Neural progenitor cell (in vitro differentiated cells): ENCODE results near the gene CALHM2. TPM values are rescaled to one million over a fixed set of nuclear protein-coding genes. Genes with fewer than 3 reads are reported as not detected.

Experiments
- DNase-seq: peaks from one replicate; pipeline ENCODE4 v3.0.0-alpha.2; 2016; ENCODE audit warnings: low spot score
- H2AFZ ChIP-seq: fragments of 200-600 bp; sonication (generic); replicated peaks from 2 replicates; pipeline ENCODE4 v1.6.1; 2016; ENCODE audit warnings: antibody characterized with exemption
- H3F3A ChIP-seq: fragments of 200-600 bp; sonication (generic); 2 replicates; pipeline ENCODE4 v1.6.1; 2016; ENCODE audit warnings: antibody characterized with exemption, low read depth
- H3K27ac ChIP-seq: fragments of 200-600 bp; sonication (generic); 2 replicates; pipeline ENCODE4 v1.5.1; 2016; ENCODE audit warnings: mild to moderate bottlenecking
- H3K27me3 ChIP-seq: fragments of 200-600 bp; sonication (generic); 2 replicates; pipeline ENCODE4 v1.6.1; 2016; ENCODE audit warnings: mild to moderate bottlenecking, moderate library complexity
- H3K36me3 ChIP-seq: fragments of 200-600 bp; sonication (generic); 2 replicates; pipeline ENCODE4 v1.5.1; 2016
- H3K4me1 ChIP-seq: fragments of 200-600 bp; sonication (generic); 2 replicates; pipeline ENCODE4 v1.6.1; 2016; ENCODE audit warnings: mixed run types
- H3K4me2 ChIP-seq: fragments of 200-600 bp; sonication (generic); 2 replicates; pipeline ENCODE4 v1.6.1; 2016
- H3K4me3 ChIP-seq: fragments of 200-600 bp; sonication (generic); 2 replicates; pipeline ENCODE4 v1.5.1; 2016
- H3K79me2 ChIP-seq: fragments of 200-600 bp; sonication (generic); 2 replicates; pipeline ENCODE4 v1.6.1; 2016; ENCODE audit warnings: low read depth
- H3K9ac ChIP-seq: fragments of 200-600 bp; sonication (generic); 2 replicates; pipeline ENCODE4 v1.6.1; 2016
- H3K9me3 ChIP-seq: fragments of 200-600 bp; sonication (generic); 2 replicates; pipeline ENCODE4 v1.5.1; 2016; ENCODE audit warnings: low read depth
- H4K20me1 ChIP-seq: fragments of 200-600 bp; sonication (generic); 2 replicates; pipeline ENCODE4 v1.6.1; 2016; ENCODE audit warnings: low read depth
- H3K27ac Mint-ChIP-seq: 3 replicates; pipeline ENCODE4 v1.8.0; 2021; ENCODE audit warnings: mixed read lengths
- H3K27me3 Mint-ChIP-seq: 2 replicates; pipeline ENCODE4 v1.8.0; 2022; ENCODE audit warnings: low read depth, mild to moderate bottlenecking, inconsistent platforms, moderate library complexity, mixed read lengths; ENCODE audit not compliant: insufficient read depth
- H3K36me3 Mint-ChIP-seq: 3 replicates; pipeline ENCODE4 v1.8.0; 2021; ENCODE audit warnings: mixed read lengths
- H3K4me1 Mint-ChIP-seq: 3 replicates; pipeline ENCODE4 v1.8.0; 2021; ENCODE audit warnings: mixed read lengths
- H3K4me3 Mint-ChIP-seq: 3 replicates; pipeline ENCODE4 v1.8.0; 2021; ENCODE audit warnings: mild to moderate bottlenecking, moderate library complexity, mixed read lengths
- H3K9me3 Mint-ChIP-seq: 3 replicates; pipeline ENCODE4 v1.8.0; 2020; ENCODE audit warnings: mixed read lengths
- EZH2 ChIP-seq: fragments of 200-600 bp; sonication (generic); IDR thresholded peaks from 2 replicates; pipeline ENCODE4 v1.6.1; 2017; ENCODE audit warnings: antibody characterized with exemption, mild to moderate bottlenecking, moderate library complexity
- EZH2phosphoT487 ChIP-seq: fragments of 200-600 bp; sonication (generic); IDR thresholded peaks from 2 replicates; pipeline ENCODE4 v1.6.1; 2017; ENCODE audit warnings: antibody characterized with exemption
- total RNA-seq: library from RNA; depleted of rRNA; stranded (reverse); fragments of >200 nt; gene quantifications from 2 replicates; pipeline ENCODE4 v1.2.3, GENCODE V29; 2015; ENCODE audit warnings: low replicate concordance
- TF ChIP-seq, protein P1 (sequence below): fragments of 200-600 bp; sonication (generic); IDR thresholded peaks from 2 replicates; pipeline ENCODE4 v1.5.1; 2017; ENCODE audit warnings: antibody characterized with exemption, mild to moderate bottlenecking

The CALHM2 gene
- total RNA-seq, 1 donor from 2014 or later, result not detected

DNA sequence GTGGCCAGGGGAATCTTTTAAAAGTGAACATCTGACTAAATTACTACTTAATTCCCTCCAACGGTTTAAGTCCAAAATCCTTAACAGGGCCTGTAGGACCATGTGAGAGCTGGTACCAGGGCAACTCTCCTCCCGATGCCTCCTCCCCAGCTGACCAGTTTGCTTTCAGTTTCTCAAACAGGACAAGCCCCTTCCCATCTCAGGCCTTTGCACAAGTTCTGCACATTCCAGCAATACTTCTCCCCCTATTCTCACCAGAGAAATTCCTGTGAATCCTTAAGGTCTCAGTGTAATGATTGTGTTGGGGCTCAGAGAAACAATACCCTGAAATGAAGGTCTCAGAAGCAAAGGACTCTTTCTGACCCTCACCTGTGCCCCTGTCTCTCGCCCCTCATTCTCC lies 14.6 kb upstream of the CALHM2 start:
- H3K4me1 Mint-ChIP-seq, result peaks cover 7% of the 10 kb centered on the region

DNA sequence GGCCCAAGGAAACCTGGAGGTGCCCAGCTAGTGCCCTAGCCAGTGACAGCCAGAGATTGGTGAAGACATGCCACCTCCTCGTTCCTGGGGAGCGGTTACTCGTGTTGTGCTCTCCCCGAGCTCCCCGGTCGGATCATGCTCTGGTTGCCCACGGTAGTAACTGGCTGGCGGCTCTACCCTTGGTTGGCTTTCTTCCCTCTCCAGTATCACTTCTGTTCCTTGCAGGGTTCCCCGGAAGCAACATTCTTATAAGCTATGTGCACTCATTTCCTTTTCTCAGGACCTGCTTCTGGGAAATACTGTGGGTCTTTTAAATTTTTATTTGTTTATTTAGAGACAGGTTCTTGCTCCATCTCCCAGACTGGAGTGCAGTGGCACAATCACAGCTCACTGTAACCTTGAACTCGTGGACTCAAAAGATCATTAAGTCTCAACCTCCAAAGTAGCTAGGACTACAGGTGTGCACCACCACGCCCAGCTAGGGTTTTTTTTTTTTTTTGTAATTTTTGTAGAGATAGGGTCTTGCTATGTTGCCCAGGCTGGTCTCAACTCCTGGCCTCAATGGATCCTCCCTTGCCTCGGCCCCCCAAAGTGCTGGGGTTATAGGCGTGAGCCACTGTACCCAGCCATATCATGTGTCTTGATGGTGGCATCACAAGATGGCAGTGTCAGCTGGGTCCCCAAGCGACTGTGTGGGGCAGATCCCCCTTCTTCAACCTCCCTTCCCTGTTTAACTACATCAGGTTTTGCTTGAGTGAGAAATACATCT lies 13.4 kb upstream of the CALHM2 start:
- no peak overlapping the region for H3K4me3 ChIP-seq
- no peak overlapping the region for H2AFZ ChIP-seq
- no peak overlapping the region for H3K27ac ChIP-seq
- no peak overlapping the region for H3K4me2 ChIP-seq
- no peaks in the 10 kb centered on the region for H3K4me1 ChIP-seq
- H3K9me3 ChIP-seq, result no peaks in the 10 kb centered on the region
- H3K79me2 ChIP-seq, result no peaks in the 10 kb centered on the region
- H3K36me3 Mint-ChIP-seq, result no peaks in the 10 kb centered on the region
- peaks cover 6% of the 10 kb centered on the region for H3K27me3 Mint-ChIP-seq
- H3K4me3 Mint-ChIP-seq, result no peak overlapping the region
- no peak overlapping the region for H3K27ac Mint-ChIP-seq
- TF ChIP-seq, protein P1, sequence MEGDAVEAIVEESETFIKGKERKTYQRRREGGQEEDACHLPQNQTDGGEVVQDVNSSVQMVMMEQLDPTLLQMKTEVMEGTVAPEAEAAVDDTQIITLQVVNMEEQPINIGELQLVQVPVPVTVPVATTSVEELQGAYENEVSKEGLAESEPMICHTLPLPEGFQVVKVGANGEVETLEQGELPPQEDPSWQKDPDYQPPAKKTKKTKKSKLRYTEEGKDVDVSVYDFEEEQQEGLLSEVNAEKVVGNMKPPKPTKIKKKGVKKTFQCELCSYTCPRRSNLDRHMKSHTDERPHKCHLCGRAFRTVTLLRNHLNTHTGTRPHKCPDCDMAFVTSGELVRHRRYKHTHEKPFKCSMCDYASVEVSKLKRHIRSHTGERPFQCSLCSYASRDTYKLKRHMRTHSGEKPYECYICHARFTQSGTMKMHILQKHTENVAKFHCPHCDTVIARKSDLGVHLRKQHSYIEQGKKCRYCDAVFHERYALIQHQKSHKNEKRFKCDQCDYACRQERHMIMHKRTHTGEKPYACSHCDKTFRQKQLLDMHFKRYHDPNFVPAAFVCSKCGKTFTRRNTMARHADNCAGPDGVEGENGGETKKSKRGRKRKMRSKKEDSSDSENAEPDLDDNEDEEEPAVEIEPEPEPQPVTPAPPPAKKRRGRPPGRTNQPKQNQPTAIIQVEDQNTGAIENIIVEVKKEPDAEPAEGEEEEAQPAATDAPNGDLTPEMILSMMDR, result no peak
- no peak for TF ChIP-seq EZH2phosphoT487
- TF ChIP-seq EZH2, result no peak
- no peaks in the 10 kb centered on the region for H3K9me3 Mint-ChIP-seq
- peaks cover 3% of the 10 kb centered on the region for H3K4me1 Mint-ChIP-seq
- no peaks in the 10 kb centered on the region for H3F3A ChIP-seq
- H3K27me3 ChIP-seq, result no peaks in the 10 kb centered on the region
- no peaks in the 10 kb centered on the region for H3K36me3 ChIP-seq
- H4K20me1 ChIP-seq, result no peaks in the 10 kb centered on the region
- H3K9ac ChIP-seq, result no peak overlapping the region
- no peak for DNase-seq

More for the DNA sequence above, 14.6 kb upstream of the CALHM2 start:
- peaks cover 6% of the 10 kb centered on the region for H3K27me3 Mint-ChIP-seq
- Histone ChIP-seq H2AFZ (no peak overlapping the region), H3K27ac (no peak overlapping the region), H3K9me3 (no peaks in the 10 kb centered on the region), H3K4me2 (no peak overlapping the region), H3K9ac (no peak overlapping the region), H3K4me3 (no peak overlapping the region), H3K79me2 (no peaks in the 10 kb centered on the region), H3K27me3 (no peaks in the 10 kb centered on the region), H3K4me1 (no peaks in the 10 kb centered on the region), H4K20me1 (no peaks in the 10 kb centered on the region), H3K36me3 (no peaks in the 10 kb centered on the region), H3F3A (no peaks in the 10 kb centered on the region)
- no peak for DNase-seq
- H3K9me3 Mint-ChIP-seq, result no peaks in the 10 kb centered on the region
- no peak overlapping the region for H3K4me3 Mint-ChIP-seq
- H3K27ac Mint-ChIP-seq, result peak overlapping the region; percentile 7
- TF ChIP-seq, protein P1, result no peak
- no peak for TF ChIP-seq EZH2
- TF ChIP-seq EZH2phosphoT487, result no peak
- no peaks in the 10 kb centered on the region for H3K36me3 Mint-ChIP-seq

DNA sequence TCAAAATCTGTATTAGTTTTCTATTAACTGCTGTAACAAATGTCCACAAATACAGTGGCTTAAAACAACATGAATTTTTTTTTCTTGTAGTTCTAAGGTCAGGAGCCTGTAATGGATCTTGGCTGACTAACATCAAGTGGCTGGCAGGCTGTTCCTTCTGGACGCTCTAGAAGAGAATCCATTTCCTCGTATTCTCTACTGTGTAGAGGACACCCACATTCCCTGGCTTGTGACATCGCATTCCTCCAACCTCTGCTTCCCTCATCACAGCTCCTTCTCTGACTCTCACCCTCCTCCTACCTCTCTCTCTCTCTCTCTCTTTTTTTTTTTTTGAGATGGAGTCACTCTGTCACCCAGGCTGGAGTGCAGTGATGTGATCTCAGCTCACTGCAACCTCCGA lies 11.3 kb upstream of the CALHM2 start:
- H3K4me1 ChIP-seq, result peaks cover 4% of the 10 kb centered on the region
- no peak overlapping the region for H3K4me3 Mint-ChIP-seq
- no peak overlapping the region for H3K4me3 ChIP-seq
- TF ChIP-seq EZH2 (no peak), EZH2phosphoT487 (no peak)
- TF ChIP-seq, protein P1, result no peak
- H3F3A ChIP-seq, result no peaks in the 10 kb centered on the region
- H2AFZ ChIP-seq, result no peak overlapping the region
- no peak for DNase-seq
- H3K36me3 Mint-ChIP-seq, result no peaks in the 10 kb centered on the region
- no peaks in the 10 kb centered on the region for H3K9me3 Mint-ChIP-seq
- peaks cover 16% of the 10 kb centered on the region for H3K4me1 Mint-ChIP-seq
- no peak overlapping the region for H3K27ac Mint-ChIP-seq
- H3K27me3 ChIP-seq, result no peaks in the 10 kb centered on the region
- no peak overlapping the region for H3K9ac ChIP-seq
- H3K36me3 ChIP-seq, result no peaks in the 10 kb centered on the region
- H4K20me1 ChIP-seq, result no peaks in the 10 kb centered on the region
- H3K27ac ChIP-seq, result no peak overlapping the region
- H3K9me3 ChIP-seq, result no peaks in the 10 kb centered on the region
- H3K4me2 ChIP-seq, result no peak overlapping the region
- peaks cover 4% of the 10 kb centered on the region for H3K27me3 Mint-ChIP-seq
- H3K79me2 ChIP-seq, result no peaks in the 10 kb centered on the region
